Prostate gland (tissue), 2 donors: Measurements from ENCODE around the gene TBC1D16. TPM values are rescaled to one million over a fixed set of nuclear protein-coding genes. Genes with fewer than 3 reads are reported as not detected.

Source experiments
- DNase-seq: peaks from one replicate; pipeline ENCODE4 v3.0.0-alpha.2; 2019; ENCODE audit warnings: low spot score
- H3K27ac ChIP-seq, 2 donors: fragments of 200-600 bp; sonication (generic); 2 replicates each; pipeline ENCODE4 v1.5.1; 2017 to 2019
- H3K27me3 ChIP-seq: fragments of 200-600 bp; sonication (generic); replicated peaks from 2 replicates; pipeline ENCODE4 v1.5.1; 2019; ENCODE audit not compliant: insufficient read depth
- H3K36me3 ChIP-seq, 2 donors: fragments of 200-600 bp; sonication (generic); 1 replicate in 1 of 2; 2 replicates in 1 of 2; pipeline versions ENCODE4 v1.5.1 to v1.8.1; 2017 to 2019
- H3K4me1 ChIP-seq: fragments of 200-600 bp; sonication (generic); replicated peaks from 2 replicates; pipeline ENCODE4 v1.5.1; 2019
- H3K4me3 ChIP-seq, 2 donors: fragments of 200-600 bp; sonication (generic); 2 replicates each; pipeline ENCODE4 v1.5.1; 2017 to 2019
- H3K9me3 ChIP-seq: fragments of 200-600 bp; sonication (generic); 2 replicates; pipeline ENCODE4 v1.5.1; 2017
- CTCF ChIP-seq, 4 experiments: fragments of 200-600 bp in 2 of 4; fragments of 450-650 bp in 2 of 4; sonication (generic) in 2 of 4; IDR thresholded peaks; 1 replicate in 3 of 4; 2 replicates in 1 of 4; pipeline ENCODE4 v1.5.1; 2016 to 2019; ENCODE audit warnings: antibody characterized with exemption in 4 of 4, mild to moderate bottlenecking in 2 of 4, moderate library complexity in 2 of 4
- POLR2A ChIP-seq: fragments of 450-650 bp; IDR thresholded peaks from one replicate; pipeline ENCODE4 v1.6.1; 2016; ENCODE audit warnings: antibody characterized with exemption, mild to moderate bottlenecking
- POLR2AphosphoS5 ChIP-seq: sonication (generic); formaldehyde crosslinking; IDR thresholded peaks from one replicate; pipeline ENCODE4 v1.6.1; 2017; ENCODE audit warnings: antibody characterized with exemption
- WGBS: methylation state at CpG from one replicate; pipeline ENCODE4 v1.1.5; 2018; 5-methylcytosine and 5-hydroxymethylcytosine counted together
- intact Hi-C: fragments of 100-400 bp; cut with DNase I; formaldehyde crosslinking; loops from one replicate; pipeline ENCODE4 v1.14.2; 2022
- total RNA-seq, 2 donors: library from RNA; depleted of rRNA; stranded (reverse); fragments of >200 nt; gene quantifications; one replicate each; pipeline ENCODE4 v1.1.0, GENCODE V29; 2016

Gene TBC1D16
- total RNA-seq, 2 donors from 2014 or later, result 29.1 to 41.9 TPM

GRCh38 chr17:79917902-79918484 lies 117.7 kb downstream of the TBC1D16 start:
- H3K27me3 ChIP-seq, result no peaks in the 10 kb centered on the region

GRCh38 chr17:79916991-79917901 lies 118.4 kb downstream of the TBC1D16 start:
- H3K9me3 ChIP-seq, result no peaks in the 10 kb centered on the region
- 95% methylated on average over 17 of the region's 18 CpGs for WGBS
- no peak overlapping the region for H3K27ac ChIP-seq
- H3K36me3 ChIP-seq, result no peaks in the 10 kb centered on the region
- H3K4me1 ChIP-seq, result peaks cover 10% of the 10 kb centered on the region
- DNase-seq, result no peak
- H3K4me3 ChIP-seq, result no peak overlapping the region
- no peak for TF ChIP-seq CTCF (IDR thresholded peaks at IDR 0.05)
- TF ChIP-seq POLR2A, result no peak
- TF ChIP-seq POLR2AphosphoS5, result no peak
- H3K27me3 ChIP-seq, result no peaks in the 10 kb centered on the region
- intact Hi-C loops, result loop anchor here (10.0 kb wide), 1 partner anchor 172 kb away; no protein-coding TSS in a partner anchor

More at GRCh38 chr17:79917902-79918484, 117.7 kb downstream of the TBC1D16 start:
- H3K27ac ChIP-seq, result no peak overlapping the region
- H3K9me3 ChIP-seq, result no peaks in the 10 kb centered on the region
- peaks cover 10% of the 10 kb centered on the region for H3K4me1 ChIP-seq
- intact Hi-C loops, result loop anchor here (10.0 kb wide), 1 partner anchor 173 kb away; no protein-coding TSS in a partner anchor
- TF ChIP-seq POLR2AphosphoS5 (no peak), POLR2A (no peak), CTCF (IDR thresholded peaks at IDR 0.05) (no peak)
- no peak for DNase-seq
- 93% methylated on average over 14 of the region's 14 CpGs for WGBS
- H3K36me3 ChIP-seq, result no peaks in the 10 kb centered on the region
- H3K4me3 ChIP-seq, result no peak overlapping the region

GRCh38 chr17:79916506-79916905 lies 119.2 kb downstream of the TBC1D16 start:
- intact Hi-C loops, result loop anchor here (10.0 kb wide), 1 partner anchor 172 kb away; no protein-coding TSS in a partner anchor
- peaks cover 10% of the 10 kb centered on the region for H3K4me1 ChIP-seq
- no peaks in the 10 kb centered on the region for H3K9me3 ChIP-seq
- TF ChIP-seq POLR2AphosphoS5, result no peak
- no peak for TF ChIP-seq CTCF (IDR thresholded peaks at IDR 0.05)
- no peak for TF ChIP-seq POLR2A
- no peak overlapping the region for H3K27ac ChIP-seq
- H3K36me3 ChIP-seq, result no peaks in the 10 kb centered on the region
- DNase-seq, result no peak
- H3K27me3 ChIP-seq, result no peaks in the 10 kb centered on the region
- no peak overlapping the region for H3K4me3 ChIP-seq
- WGBS, result 87% methylated on average over 6 of the region's 6 CpGs

- no peak overlapping the region for H3K27ac ChIP-seq
- H3K9me3 ChIP-seq, result no peaks in the 10 kb centered on the region
- H3K4me1 ChIP-seq, result peaks cover 10% of the 10 kb centered on the region
- WGBS, result 46% methylated on average over 18 of the region's 23 CpGs
- intact Hi-C loops, result loop anchor here (10.0 kb wide), 1 partner anchor 171 kb away; no protein-coding TSS in a partner anchor
- no peaks in the 10 kb centered on the region for H3K36me3 ChIP-seq
- no peak for DNase-seq
- TF ChIP-seq POLR2AphosphoS5 (no peak), CTCF (IDR thresholded peaks at IDR 0.05) (peak in 2 of 4 experiments; percentile 23 to 50), POLR2A (no peak)
- no peaks in the 10 kb centered on the region for H3K27me3 ChIP-seq
- H3K4me3 ChIP-seq, result no peak overlapping the region
Measured at GRCh38 chr17:79915850-79916430, 119.7 kb downstream of the TBC1D16 start.
